GM12865 (cell line): ENCODE data around the gene G6PC3.

Source experiments
- DNase-seq: peaks from one replicate; pipeline ENCODE4 v3.0.0; 2010; ENCODE audit warnings: low read depth
- H3K4me3 ChIP-seq: 2 replicates; pipeline ENCODE4 v1.5.1; 2011; ENCODE audit warnings: mild to moderate bottlenecking, low read depth, low read length, control low read depth
- CTCF ChIP-seq: IDR thresholded peaks from 2 replicates; pipeline ENCODE4 v1.5.1; 2011; ENCODE audit warnings: low read length, control low read depth, low read depth, inconsistent platforms; ENCODE audit not compliant: insufficient read depth; ENCODE audit errors: missing control alignments

Gene G6PC3

DNA sequence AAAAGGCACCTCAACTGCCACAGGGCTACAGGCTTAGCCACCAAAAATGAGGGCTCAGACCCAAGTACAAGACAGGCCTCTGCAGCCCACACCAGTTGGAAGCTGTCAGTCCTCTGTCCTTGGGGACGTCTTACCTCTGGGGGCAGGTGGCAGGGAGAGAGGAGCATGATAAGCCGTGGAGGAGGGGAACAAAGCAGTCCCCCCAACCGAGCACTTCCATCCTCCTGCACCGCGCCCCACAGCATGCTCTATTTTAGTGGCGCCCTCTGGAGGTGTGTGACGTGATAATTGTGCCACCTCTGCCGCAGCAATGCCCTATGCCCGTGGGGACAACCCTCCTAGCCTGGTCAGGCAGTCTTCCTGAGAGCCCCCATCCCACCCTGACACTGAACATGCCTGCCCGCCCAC, 13.6 kb downstream of the G6PC3 start:
- no peak overlapping the region for H3K4me3 ChIP-seq
- peak; percentile 25 for TF ChIP-seq CTCF
- no peak for DNase-seq

- no peak overlapping the region for H3K4me3 ChIP-seq
- no peak for TF ChIP-seq CTCF
- no peak for DNase-seq
These were observed 14.4 kb downstream of the G6PC3 start for GRCh38 chr17:44084921-44085320.

GRCh38 chr17:44085908-44086307, 15.4 kb downstream of the G6PC3 start:
- H3K4me3 ChIP-seq, result no peak overlapping the region
- TF ChIP-seq CTCF, result no peak
- no peak for DNase-seq

DNA sequence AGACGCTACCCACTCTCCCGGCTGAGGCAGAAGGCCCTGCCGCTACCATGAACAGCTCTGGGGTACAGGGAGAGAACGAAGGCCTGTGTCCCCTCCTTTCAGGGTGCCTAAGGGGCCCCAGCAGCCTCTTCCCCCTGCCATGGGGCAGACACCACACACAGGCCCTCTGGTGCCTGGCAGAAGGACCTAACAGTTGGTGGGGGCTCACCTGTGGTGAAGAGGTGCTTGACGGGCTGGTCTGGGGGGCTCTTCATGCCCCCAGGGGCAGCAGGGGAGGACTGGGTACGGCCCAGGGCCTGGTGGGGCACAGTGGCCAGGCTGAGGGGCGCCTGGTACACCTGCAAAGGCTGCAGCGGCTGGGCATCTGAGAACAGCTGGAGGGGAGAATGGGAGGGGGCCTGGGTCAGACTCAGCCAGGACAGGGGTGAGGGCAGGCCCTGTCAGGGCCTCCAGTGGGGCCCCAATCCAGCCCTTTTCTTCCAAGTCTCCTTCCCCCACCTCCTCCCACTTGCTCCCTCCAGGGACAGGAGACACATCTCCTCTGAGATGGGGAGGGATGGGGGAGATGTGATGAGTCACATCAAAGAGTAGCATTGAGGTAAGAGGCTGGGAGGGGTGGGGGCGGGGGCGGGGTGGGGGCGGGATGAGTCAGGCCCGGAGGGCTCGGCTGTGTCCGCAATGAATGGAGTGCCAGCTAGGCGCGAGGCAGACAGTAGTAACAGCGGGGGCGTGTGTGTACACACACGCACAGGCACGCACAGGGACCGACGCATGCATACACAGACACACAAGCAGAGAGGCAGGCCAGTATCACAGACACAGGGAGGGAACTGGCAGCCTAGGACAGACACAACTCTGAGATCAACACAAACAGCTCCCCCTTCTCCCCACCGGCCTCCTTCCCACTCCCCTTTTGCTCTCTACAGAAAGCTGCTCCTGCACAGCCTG, 16.1 kb downstream of the G6PC3 start:
- no peak overlapping the region for H3K4me3 ChIP-seq
- no peak for DNase-seq
- no peak for TF ChIP-seq CTCF

- H3K4me3 ChIP-seq, result no peak overlapping the region
- no peak for TF ChIP-seq CTCF
- DNase-seq, result no peak
These were observed 16.8 kb downstream of the G6PC3 start for GRCh38 chr17:44087319-44087718.

- DNase-seq, result no peak
- TF ChIP-seq CTCF, result no peak
- no peak overlapping the region for H3K4me3 ChIP-seq
These were observed 17.7 kb downstream of the G6PC3 start for GRCh38 chr17:44088254-44088653.
